ENCODE data around the gene BCL6. TPM values are rescaled to one million over a fixed set of nuclear protein-coding genes. Genes with fewer than 3 reads are reported as not detected.

The BCL6 gene
- total and polyA plus RNA-seq, 2 donors (not counting 1 experiment from before 2014, with no cell fraction given) = 21.2 to 48.2 TPM

DNA sequence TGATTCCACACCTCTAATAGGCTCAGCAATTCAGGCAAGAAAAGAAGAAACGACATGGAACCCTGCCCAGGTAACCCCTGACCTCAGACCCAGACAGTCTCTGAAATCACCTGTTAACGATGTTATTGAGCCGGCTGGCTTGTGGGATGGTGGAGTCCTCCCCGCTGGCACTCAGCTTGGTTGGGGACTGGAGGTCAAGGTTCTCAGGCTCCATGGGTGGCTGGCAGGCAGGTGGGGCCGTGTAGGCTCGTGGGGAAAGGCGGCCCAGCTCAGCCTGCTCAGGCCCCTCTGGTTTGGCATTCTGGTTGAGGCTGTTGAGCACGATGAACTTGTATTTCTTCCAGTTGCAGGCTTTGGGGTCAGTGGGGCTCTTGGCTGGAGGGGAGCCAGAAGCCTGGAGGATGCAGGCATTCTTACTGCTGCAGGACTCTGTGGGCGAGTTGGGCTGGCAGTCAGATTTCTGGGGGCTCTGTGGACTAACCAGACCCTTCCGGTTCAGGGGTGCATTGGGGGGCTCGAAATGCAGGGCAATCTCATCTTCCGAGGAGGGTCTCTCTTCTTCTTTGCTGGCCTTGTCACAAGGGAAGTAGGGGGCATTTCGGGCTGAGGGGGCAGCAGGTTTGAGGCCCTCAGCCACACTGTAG, 16.2 kb downstream of the BCL6 start:
- H3K9me3 Mint-ChIP-seq (ENCODE audit: insufficient read depth) = no peaks in the 10 kb centered on the region
- no peaks in the 10 kb centered on the region for H3K27me3 Mint-ChIP-seq
- Histone ChIP-seq H3K27ac (ENCODE audit: low read length in 2 of 2) (no peak overlapping the region), H4K20me1 (ENCODE audit: control insufficient read depth, insufficient read depth, low read length, poor library complexity, severe bottlenecking) (peaks cover 9% of the 10 kb centered on the region), H3K27me3 (replicated peaks in 1 of 4; ENCODE audit: control extremely low read depth in 1 of 4, control insufficient read depth in 3 of 4, insufficient read depth in 4 of 4, low read length in 3 of 4) (no peaks in the 10 kb centered on the region), H3K9ac (ENCODE audit: low read length) (no peak overlapping the region), H3K79me2 (ENCODE audit: control insufficient read depth, insufficient read depth, low read length) (no peaks in the 10 kb centered on the region), H3K4me3 (ENCODE audit: control extremely low read depth in 1 of 5, extremely low read depth in 1 of 5, insufficient read depth in 1 of 5, low read depth in 2 of 5, low read length in 4 of 5) (no peak overlapping the region), H3K36me3 (replicated peaks in 1 of 2; ENCODE audit: control extremely low read depth in 1 of 2, control insufficient read depth in 1 of 2, extremely low read depth in 1 of 2, insufficient read depth in 2 of 2, low read length in 1 of 2) (peaks cover 9 to 91% of the 10 kb centered on the region in 2 experiments), H3K4me1 (ENCODE audit: control insufficient read depth in 2 of 2, insufficient read depth in 2 of 2, low read length in 2 of 2) (no peaks in the 10 kb centered on the region), H3K9me3 (ENCODE audit: control extremely low read depth in 1 of 3, control insufficient read depth in 2 of 3, insufficient read depth in 1 of 3, low read length in 2 of 3) (no peaks in the 10 kb centered on the region), H3K4me2 (replicated peaks; ENCODE audit: low read depth, low read length, poor library complexity, severe bottlenecking) (no peak overlapping the region), H2AFZ (ENCODE audit: insufficient read depth, low read depth, low read length, poor library complexity, severe bottlenecking) (no peak overlapping the region)
- ATAC-seq (ENCODE audit: low read depth) = no peak
- H3K27ac Mint-ChIP-seq = no peak overlapping the region
- WGBS (ENCODE audit: insufficient coverage) = 96% methylated on average over 10 of the region's 13 CpGs
- H3K4me1 Mint-ChIP-seq = no peaks in the 10 kb centered on the region
- DNase-seq = no peak
- TF ChIP-seq, protein P1, sequence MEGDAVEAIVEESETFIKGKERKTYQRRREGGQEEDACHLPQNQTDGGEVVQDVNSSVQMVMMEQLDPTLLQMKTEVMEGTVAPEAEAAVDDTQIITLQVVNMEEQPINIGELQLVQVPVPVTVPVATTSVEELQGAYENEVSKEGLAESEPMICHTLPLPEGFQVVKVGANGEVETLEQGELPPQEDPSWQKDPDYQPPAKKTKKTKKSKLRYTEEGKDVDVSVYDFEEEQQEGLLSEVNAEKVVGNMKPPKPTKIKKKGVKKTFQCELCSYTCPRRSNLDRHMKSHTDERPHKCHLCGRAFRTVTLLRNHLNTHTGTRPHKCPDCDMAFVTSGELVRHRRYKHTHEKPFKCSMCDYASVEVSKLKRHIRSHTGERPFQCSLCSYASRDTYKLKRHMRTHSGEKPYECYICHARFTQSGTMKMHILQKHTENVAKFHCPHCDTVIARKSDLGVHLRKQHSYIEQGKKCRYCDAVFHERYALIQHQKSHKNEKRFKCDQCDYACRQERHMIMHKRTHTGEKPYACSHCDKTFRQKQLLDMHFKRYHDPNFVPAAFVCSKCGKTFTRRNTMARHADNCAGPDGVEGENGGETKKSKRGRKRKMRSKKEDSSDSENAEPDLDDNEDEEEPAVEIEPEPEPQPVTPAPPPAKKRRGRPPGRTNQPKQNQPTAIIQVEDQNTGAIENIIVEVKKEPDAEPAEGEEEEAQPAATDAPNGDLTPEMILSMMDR (IDR thresholded peaks at IDR 0.05) = no peak
- no peak for TF ChIP-seq EZH2 (IDR thresholded peaks at IDR 0.05; ENCODE audit: borderline replicate concordance, insufficient read depth, low read depth, low read length, poor library complexity, severe bottlenecking)
- intact Hi-C loops (cut with micrococcal nuclease) = no loop called here
- ChIA-PET CTCF (no interaction called here), POLR2A (no interaction called here)
- H3K4me3 Mint-ChIP-seq = no peak overlapping the region

DNA sequence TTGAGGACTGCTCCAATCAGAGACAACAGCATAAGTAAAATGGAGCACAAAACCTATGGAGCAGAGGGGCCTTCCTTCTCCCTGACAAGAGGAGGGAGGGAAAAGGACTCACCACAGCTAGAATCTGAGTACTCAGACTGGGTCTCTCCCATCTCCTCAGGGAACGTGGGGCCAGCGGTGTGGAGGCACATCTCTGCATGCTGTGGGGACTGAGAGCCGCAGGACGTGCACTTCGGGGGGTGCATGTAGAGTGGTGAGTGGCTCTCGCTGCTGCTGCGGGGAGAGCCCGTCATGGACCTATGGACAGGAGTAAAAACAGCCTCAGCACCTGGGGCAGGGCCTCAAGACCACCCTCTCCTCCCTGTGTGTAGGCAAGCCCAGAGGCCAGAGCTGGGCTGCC, 17.0 kb downstream of the BCL6 start:
- no peak overlapping the region for H2AFZ ChIP-seq (ENCODE audit: insufficient read depth, low read depth, low read length, poor library complexity, severe bottlenecking)

More for the DNA sequence above, 17.0 kb downstream of the BCL6 start:
- intact Hi-C loops (cut with micrococcal nuclease) = no loop called here
- Mint-ChIP-seq H3K27ac (no peak overlapping the region), H3K27me3 (no peaks in the 10 kb centered on the region), H3K9me3 (ENCODE audit: insufficient read depth) (no peaks in the 10 kb centered on the region), H3K4me1 (no peaks in the 10 kb centered on the region), H3K4me3 (no peak overlapping the region)
- ChIA-PET CTCF (no interaction called here), POLR2A (no interaction called here)
- DNase-seq = no peak
- Histone ChIP-seq H3K36me3 (replicated peaks in 1 of 2; ENCODE audit: control extremely low read depth in 1 of 2, control insufficient read depth in 1 of 2, extremely low read depth in 1 of 2, insufficient read depth in 2 of 2, low read length in 1 of 2) (peaks cover 9 to 95% of the 10 kb centered on the region in 2 experiments), H3K4me2 (replicated peaks; ENCODE audit: low read depth, low read length, poor library complexity, severe bottlenecking) (no peak overlapping the region), H3K27me3 (replicated peaks in 1 of 4; ENCODE audit: control extremely low read depth in 1 of 4, control insufficient read depth in 3 of 4, insufficient read depth in 4 of 4, low read length in 3 of 4) (no peaks in the 10 kb centered on the region), H3K79me2 (ENCODE audit: control insufficient read depth, insufficient read depth, low read length) (no peaks in the 10 kb centered on the region), H3K27ac (ENCODE audit: low read length in 2 of 2) (no peak overlapping the region), H3K9ac (ENCODE audit: low read length) (no peak overlapping the region), H3K4me1 (ENCODE audit: control insufficient read depth in 2 of 2, insufficient read depth in 2 of 2, low read length in 2 of 2) (no peaks in the 10 kb centered on the region), H4K20me1 (ENCODE audit: control insufficient read depth, insufficient read depth, low read length, poor library complexity, severe bottlenecking) (peaks cover 9% of the 10 kb centered on the region), H3K4me3 (ENCODE audit: control extremely low read depth in 1 of 5, extremely low read depth in 1 of 5, insufficient read depth in 1 of 5, low read depth in 2 of 5, low read length in 4 of 5) (no peak overlapping the region), H3K9me3 (ENCODE audit: control extremely low read depth in 1 of 3, control insufficient read depth in 2 of 3, insufficient read depth in 1 of 3, low read length in 2 of 3) (no peaks in the 10 kb centered on the region)
- WGBS (ENCODE audit: insufficient coverage) = 88% methylated on average over 8 of the region's 8 CpGs
- no peak for TF ChIP-seq EZH2 (IDR thresholded peaks at IDR 0.05; ENCODE audit: borderline replicate concordance, insufficient read depth, low read depth, low read length, poor library complexity, severe bottlenecking)
- TF ChIP-seq, protein P1 (IDR thresholded peaks at IDR 0.05) = no peak
- no peak for ATAC-seq (ENCODE audit: low read depth)
